SK-N-SH (cell line): Measurements from ENCODE around the gene PLCB1.
"Not testable (repeated sequence)": the region's sequence is repeated elsewhere in the genome, so short reads cannot be mapped to it uniquely, and the experiment has no call there.

Experiments used
- CTCF ChIP-seq: fragments of 200-600 bp; sonication (generic); IDR thresholded peaks from 2 replicates; pipeline ENCODE4 v1.6.1; 2017; ENCODE audit warnings: antibody characterized with exemption, mild to moderate bottlenecking, moderate library complexity
- ELF1 ChIP-seq: IDR thresholded peaks from 2 replicates; pipeline ENCODE4 v1.4.0; 2012
- EZH2phosphoT487 ChIP-seq: fragments of 200-600 bp; sonication (generic); IDR thresholded peaks from 2 replicates; pipeline ENCODE4 v1.6.1; 2017; ENCODE audit warnings: low read depth, mixed run types, mild to moderate bottlenecking, antibody characterized with exemption, moderate library complexity, borderline replicate concordance
- FOSL2 ChIP-seq: IDR thresholded peaks from 2 replicates; pipeline ENCODE4 v1.4.0; 2012; ENCODE audit warnings: low read depth, mild to moderate bottlenecking, moderate library complexity, borderline replicate concordance
- FOXJ3 ChIP-seq: sonication (generic); formaldehyde crosslinking; IDR thresholded peaks from 2 replicates; pipeline ENCODE4 v1.5.1; 2020; ENCODE audit warnings: mild to moderate bottlenecking, missing genetic modification reagents
- GABPA ChIP-seq: IDR thresholded peaks from 2 replicates; pipeline ENCODE4 v1.4.0; 2012; ENCODE audit warnings: low read depth, mild to moderate bottlenecking
- POLR2AphosphoS5 ChIP-seq: IDR thresholded peaks from 2 replicates; pipeline ENCODE4 v1.6.1; 2012; ENCODE audit warnings: low read depth, low read length
- RCOR1 ChIP-seq: fragments of 150-350 bp; IDR thresholded peaks from 2 replicates; pipeline ENCODE4 v1.6.1; 2017; ENCODE audit warnings: antibody characterized with exemption, low read length
- REST ChIP-seq: IDR thresholded peaks from 2 replicates; pipeline ENCODE4 v1.6.1; 2012; ENCODE audit warnings: mild to moderate bottlenecking, low read depth, low read length, moderate library complexity
- RFX5 ChIP-seq: IDR thresholded peaks from 2 replicates; pipeline ENCODE4 v1.6.1; 2012; ENCODE audit warnings: mild to moderate bottlenecking, improper control_type of control experiment, low read length
- SIN3A ChIP-seq: IDR thresholded peaks from 2 replicates; pipeline ENCODE4 v1.6.1; 2012; ENCODE audit warnings: low read depth, mild to moderate bottlenecking, low read length, moderate library complexity, borderline replicate concordance
- SMC3 ChIP-seq: IDR thresholded peaks from 2 replicates; pipeline ENCODE4 v1.6.1; 2012; ENCODE audit warnings: low read depth, low read length, improper control_type of control experiment
- TEAD4 ChIP-seq: IDR thresholded peaks from 2 replicates; pipeline ENCODE4 v1.4.0; 2012; ENCODE audit warnings: mild to moderate bottlenecking, borderline replicate concordance; ENCODE audit not compliant: insufficient read depth
- YY1 ChIP-seq: IDR thresholded peaks from 2 replicates; pipeline ENCODE4 v1.4.0; 2012; ENCODE audit warnings: low read depth, mild to moderate bottlenecking

- not testable (repeated sequence) for TF ChIP-seq EZH2phosphoT487; TEAD4; CTCF; RCOR1; ELF1; POLR2AphosphoS5; SIN3A; REST; SMC3; FOSL2; YY1; RFX5; FOXJ3 (CRISPR knock-in tag); GABPA
These were observed 304.9 kb downstream of the PLCB1 start for GRCh38 chr20:8436938-8437337.
